HuH-7 (cell line): ENCODE results near the gene ASCL2.

Experiments used
- DNase-seq: peaks from one replicate; pipeline ENCODE4 v3.0.0; 2011; ENCODE audit warnings: low spot score

Gene ASCL2

DNA sequence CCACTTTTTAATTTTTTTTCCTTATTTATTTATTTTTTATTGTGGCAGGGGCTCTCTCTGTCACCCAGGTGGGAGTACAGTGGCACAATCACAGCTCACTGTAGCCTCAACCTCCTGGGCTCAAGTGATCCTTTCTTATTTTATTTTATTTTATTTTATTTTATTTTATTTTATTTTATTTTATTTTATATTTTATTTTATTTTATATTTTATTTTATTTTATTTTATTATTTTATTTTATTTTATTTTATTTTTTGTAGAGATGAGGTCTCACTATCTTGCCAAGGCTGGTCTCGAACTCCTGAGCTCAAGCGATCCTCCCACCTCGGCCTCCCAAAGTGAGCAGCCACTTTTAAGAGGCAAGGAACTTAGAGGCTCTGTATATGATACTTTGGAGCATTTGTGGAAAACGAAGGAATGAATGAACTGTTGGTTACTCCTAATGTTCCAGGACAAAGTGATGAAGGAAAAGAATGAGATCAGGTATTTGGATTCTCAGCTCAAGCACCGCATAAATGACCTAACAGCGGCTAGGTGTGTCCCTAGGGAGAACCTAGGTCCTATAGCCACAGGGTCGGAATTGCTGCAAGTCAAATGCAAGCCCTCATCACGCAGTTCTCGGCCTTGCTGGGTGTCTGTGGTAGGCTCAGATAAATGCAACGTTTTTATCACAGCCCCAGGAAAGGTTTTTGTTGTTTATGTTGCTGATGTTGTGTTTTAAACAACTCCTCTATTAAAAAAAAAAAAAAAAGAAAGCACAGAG, 36.5 kb downstream of the ASCL2 start:
- DNase-seq: no peak

DNA sequence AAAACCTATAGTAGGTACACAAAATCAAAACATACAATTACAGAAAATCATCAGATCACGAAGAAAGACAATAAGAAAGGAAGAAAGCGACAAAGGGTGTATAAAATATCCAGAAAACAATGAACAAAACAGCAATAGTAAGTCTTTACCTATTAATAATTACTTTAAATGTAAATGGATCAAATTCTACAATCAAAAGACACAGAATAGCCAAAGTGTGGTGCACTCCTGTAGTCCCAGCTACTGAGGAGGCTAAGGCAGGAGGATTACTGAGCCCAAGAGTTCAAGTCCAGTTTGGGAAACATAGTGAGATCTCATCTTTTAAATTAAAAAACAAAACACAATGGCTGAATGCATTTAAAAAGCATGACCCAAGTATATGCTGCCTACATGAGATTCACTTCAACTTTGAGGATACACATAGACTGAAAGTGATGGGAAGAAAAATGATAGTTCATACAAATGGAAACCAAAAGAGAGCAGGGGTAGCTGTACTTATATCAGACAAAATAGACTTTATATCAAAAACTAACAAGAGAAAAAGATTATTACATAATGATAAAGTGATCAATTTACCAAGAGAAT, 40.6 kb downstream of the ASCL2 start:
- DNase-seq: no peak

DNA sequence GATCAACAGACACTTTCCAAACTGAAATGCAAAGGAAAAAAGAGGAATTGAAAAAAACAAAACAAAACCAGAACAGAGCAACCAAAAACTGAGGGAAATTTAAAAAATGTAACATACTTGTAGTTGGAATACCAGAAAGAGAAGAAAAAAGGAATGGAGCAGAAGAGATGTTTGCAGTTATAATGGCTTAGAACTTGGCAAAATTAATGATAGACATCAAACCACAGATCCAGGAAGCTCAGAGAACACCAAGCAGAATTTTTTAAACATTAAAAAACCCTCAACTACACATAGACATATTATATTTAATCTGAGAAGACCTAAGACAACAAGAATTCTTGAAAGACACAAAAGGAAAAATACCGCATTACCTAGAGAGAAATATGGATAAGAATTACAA, 46.1 kb downstream of the ASCL2 start:
- DNase-seq: no peak

DNA sequence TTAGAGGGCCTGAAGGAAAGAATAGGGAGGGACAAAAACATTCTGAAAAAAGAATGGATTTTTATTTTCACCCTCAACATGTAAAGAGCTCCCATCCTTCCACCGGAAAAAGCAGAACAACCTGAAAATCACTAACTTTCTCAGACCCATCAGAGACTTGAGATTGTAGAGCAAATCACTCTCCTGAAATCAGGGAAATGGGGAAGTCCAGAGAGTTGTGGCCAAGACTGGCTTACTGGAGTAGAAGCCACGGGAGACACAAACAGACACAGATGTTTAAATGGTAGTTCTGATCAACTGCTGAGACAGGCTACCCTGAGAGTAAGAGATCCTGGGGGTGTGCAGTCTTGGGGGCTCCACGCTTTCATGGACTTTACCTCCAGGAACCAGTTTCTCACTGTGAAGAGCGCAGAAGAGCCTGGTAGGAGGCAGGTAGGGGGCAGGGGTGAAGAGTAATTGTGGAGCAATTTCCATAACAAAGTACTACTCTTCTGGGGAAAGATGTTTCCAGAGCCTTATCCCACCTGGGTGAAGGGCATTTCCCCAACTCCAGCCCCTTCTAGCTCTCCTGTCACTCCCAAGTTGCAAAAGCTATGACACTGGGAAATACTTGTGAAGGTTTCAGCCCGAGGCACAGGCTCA, 47.1 kb downstream of the ASCL2 start:
- DNase-seq: no peak

DNA sequence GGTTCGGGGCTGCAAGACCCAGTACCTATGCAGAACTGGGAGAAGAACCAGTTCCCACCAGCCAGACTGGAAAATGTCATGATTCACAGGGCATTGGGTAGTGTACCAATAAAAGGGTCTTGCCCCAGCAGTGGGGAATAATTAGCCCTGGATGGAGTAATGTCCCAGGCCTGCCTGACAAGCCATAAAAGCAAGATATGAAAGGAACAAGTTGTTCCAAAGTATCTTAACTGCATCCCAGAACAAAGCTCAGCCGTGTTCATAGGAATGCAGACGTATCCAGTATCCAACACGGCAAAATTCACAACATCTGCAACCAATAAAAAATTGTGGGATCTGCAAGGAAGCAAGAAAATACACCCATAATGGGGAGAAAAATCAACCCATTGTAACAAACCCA, 47.9 kb downstream of the ASCL2 start:
- no peak for DNase-seq

DNA sequence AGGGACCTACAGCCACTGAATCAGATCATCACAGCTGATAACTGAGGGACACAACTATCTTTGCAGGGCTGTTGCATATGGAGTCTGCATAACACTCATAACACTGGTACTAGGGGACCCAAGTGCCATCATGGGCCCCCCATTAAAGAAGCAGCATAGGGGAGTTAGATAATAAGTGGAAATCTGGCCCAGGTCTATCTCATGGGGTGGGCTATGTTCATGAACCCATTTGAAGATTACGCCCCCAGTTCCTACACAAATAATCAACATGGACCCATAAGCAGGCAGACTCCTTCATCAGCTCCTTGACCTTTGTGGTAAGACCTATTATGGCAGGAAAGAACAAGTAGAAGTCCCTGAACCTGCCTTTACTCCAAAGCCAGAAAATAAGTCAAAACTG, 48.8 kb downstream of the ASCL2 start:
- no peak for DNase-seq

DNA sequence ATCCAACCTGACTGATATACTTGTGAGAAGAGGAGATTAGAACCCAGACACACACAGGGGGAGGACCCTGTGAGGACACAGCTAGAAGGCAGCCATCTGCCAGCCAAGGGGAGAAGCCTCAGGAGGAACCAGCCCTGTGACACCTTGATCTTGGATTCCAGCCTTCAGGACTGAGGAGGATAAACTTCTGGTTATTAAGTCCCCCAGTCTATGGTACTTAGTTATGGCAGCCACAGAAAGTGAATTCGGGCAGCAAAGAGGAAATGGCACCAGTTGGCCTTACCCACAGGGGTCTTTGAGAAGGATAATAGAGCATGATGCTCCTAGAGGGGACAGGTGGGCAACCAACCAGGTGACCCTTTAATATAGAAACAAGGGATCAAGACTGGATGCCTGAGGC, 49.4 kb downstream of the ASCL2 start:
- no peak for DNase-seq

DNA sequence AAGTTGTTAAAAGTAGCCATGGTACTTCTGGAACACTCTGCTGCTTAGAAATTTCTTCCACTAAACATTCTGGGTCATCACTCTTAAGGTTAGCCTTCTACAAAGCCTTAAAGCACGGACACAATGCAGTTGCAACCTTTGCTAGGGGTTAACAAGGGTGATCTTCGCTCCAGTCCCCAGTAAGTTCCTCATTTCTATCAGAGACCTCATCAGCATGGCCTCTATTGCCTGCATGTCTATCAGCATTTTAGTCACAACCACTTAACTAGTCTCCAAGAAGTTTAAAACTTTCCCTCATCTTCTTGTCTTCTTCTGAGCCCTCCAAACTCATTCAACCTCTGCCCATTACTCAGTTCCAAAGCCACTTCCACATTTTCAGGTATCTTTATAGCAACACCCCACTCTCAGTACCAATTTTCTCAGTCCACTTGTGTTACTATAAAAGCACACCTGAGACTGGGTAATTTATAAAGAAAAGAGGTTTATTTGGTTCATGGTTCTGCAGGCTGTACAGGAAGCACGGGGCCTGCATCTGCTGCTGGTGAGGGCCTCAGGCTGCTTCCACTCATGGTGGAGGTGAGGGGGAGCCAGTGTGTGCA, 50.1 kb downstream of the ASCL2 start:
- no peak for DNase-seq

DNA sequence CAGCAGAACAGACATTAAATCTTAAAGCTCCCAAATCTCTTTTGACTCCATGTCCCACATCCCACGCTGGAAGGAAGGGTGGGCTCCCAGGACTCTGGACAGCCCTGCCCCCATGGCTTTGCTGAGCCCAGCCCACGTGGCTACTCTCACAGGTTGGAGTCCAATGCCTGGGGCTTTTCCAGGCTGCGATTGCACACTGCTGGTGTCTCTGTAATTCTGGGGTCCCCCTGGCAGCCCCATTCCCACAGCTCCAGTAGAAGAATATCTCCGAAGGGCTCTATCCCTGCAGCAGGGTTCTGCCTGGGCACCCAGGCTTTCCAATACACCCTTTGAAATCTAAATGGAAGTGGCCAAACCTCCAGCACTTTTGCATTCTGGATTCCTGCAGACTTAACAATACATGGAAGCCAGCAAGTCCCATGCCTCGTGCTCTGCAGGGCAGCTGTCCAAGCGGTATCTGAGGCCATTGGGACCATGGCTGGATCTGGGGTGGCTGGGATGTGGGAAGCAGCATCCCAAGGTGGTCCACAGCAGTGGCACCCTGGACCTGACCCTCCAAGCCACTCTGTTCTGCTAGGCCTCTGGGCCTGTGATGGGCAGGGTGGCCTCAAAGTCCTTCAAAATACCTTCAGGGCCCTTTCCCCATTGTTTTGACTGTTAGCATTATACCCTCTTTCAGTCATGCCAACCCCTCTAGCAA, 50.9 kb downstream of the ASCL2 start:
- DNase-seq: no peak
